ENCODE data around the gene SLC16A8. TPM values are rescaled to one million over a fixed set of nuclear protein-coding genes. Genes with fewer than 3 reads are reported as not detected.

The SLC16A8 gene
- total and polyA plus RNA-seq, 9 of the 15 experiments (the other 6 are each of a cell fraction or from before 2014, with no cell fraction given), result not detected

GRCh38 chr22:38043151-38044039, 40.6 kb downstream of the SLC16A8 start (continued):
- peak; percentile 67 for TF ChIP-seq ZBTB40 (IDR thresholded peaks at IDR 0.05)
- no peak for TF ChIP-seq ZBTB40 (CRISPR knock-in tag; IDR thresholded peaks at IDR 0.05)
- TF ChIP-seq RBM34 (IDR thresholded peaks at IDR 0.05; ENCODE audit: borderline replicate concordance, insufficient read depth, low read length), result no peak
- TF ChIP-seq RBBP5 (IDR thresholded peaks at IDR 0.05; ENCODE audit: borderline replicate concordance, insufficient read depth, low read length, poor library complexity, severe bottlenecking), result no peak
- TF ChIP-seq CCNT2 (IDR thresholded peaks at IDR 0.05; ENCODE audit: borderline replicate concordance, extremely low read depth, insufficient read length, low read depth, low read length), result no peak
- TF ChIP-seq CTCF (IDR thresholded peaks at IDR 0.05 in 2 of 3, conservative IDR thresholded peaks at IDR 0.05 in 1 of 3; ENCODE audit: insufficient read depth in 2 of 3, low read depth in 1 of 3, low read length in 3 of 3), result peak; percentile 31 to 39 (median 38); a peak in 5 of 6 replicates
